Stomach (tissue), 4 donors: ENCODE data around the gene ABCF3.

Experiments
- EP300 ChIP-seq: sonication (generic); formaldehyde crosslinking; IDR thresholded peaks from one replicate; pipeline ENCODE4 v1.6.1; 2017; ENCODE audit warnings: antibody characterized with exemption
- TF ChIP-seq, protein P1 (sequence below), 7 experiments: fragments of 450-650 bp in 4 of 7; fragments of 200-600 bp in 3 of 7; sonication (generic) in 3 of 7; IDR thresholded peaks; one replicate each; pipeline ENCODE4 v1.5.1; 2016 to 2019; ENCODE audit warnings: antibody characterized with exemption in 7 of 7, control low read depth in 2 of 7, mild to moderate bottlenecking in 1 of 7

DNA sequence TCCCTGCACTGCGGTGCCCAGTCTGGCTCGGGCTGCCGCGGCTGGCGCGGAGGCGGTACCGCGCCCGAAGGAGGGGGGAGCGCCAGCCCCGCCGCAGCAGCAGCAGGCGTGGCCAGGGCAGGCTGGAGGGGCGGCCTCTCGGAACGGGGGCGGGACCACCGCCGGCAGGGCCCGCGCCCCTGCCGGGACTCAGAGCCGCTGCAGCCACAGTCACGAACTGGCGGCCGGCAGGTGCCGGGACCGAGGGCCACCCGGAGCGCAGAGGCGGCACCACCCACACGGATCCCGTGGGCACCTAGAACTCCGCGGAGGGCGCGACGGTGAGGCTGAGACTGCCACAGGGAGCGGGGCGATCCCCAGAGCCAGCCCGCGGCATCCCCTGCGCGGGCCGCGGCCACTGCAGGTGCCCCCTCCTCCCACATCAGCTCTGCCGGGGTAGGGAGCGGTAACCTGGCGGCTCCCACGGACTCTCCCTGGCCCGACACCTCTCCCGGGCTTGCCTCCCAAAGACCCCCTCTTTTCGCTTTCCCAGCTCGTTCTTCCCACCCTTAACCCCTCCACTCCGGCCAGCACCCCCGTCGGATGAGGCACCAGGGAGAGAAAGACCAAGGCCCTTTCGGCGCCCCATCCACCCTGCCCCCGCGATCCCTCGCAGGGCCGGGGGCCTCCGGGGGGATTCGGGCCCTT, 43.5 kb downstream of the ABCF3 start, which contains the start of gene VWA5B2:
- TF ChIP-seq EP300, result no peak
- TF ChIP-seq, protein P1, sequence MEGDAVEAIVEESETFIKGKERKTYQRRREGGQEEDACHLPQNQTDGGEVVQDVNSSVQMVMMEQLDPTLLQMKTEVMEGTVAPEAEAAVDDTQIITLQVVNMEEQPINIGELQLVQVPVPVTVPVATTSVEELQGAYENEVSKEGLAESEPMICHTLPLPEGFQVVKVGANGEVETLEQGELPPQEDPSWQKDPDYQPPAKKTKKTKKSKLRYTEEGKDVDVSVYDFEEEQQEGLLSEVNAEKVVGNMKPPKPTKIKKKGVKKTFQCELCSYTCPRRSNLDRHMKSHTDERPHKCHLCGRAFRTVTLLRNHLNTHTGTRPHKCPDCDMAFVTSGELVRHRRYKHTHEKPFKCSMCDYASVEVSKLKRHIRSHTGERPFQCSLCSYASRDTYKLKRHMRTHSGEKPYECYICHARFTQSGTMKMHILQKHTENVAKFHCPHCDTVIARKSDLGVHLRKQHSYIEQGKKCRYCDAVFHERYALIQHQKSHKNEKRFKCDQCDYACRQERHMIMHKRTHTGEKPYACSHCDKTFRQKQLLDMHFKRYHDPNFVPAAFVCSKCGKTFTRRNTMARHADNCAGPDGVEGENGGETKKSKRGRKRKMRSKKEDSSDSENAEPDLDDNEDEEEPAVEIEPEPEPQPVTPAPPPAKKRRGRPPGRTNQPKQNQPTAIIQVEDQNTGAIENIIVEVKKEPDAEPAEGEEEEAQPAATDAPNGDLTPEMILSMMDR (IDR thresholded peaks at IDR 0.05), result peak in 4 of 7 experiments; percentile 10 to 23 (median 19)
